Astrocyte (in vitro differentiated cells and primary cell): ENCODE measurements around the gene GALNT8. TPM values are rescaled to one million over a fixed set of nuclear protein-coding genes. Genes with fewer than 3 reads are reported as not detected.
A peak's percentile ranks its signal among the peaks of the same experiment; 100 is the strongest.

Experiments used
- DNase-seq: peaks from one replicate; pipeline ENCODE4 v3.0.0-alpha.2; 2010; ENCODE audit warnings: low read depth
- FAIRE-seq: peaks from 2 replicates; lab custom pipeline; 2011; peaks lifted over from hg19 to GRCh38; lab: Jason Lieb, UNC
- H2AFZ ChIP-seq: 2 replicates; pipeline ENCODE4 v1.6.0; 2012; ENCODE audit warnings: low read depth, low read length, inconsistent platforms
- H3K27ac ChIP-seq: 2 replicates; pipeline ENCODE4 v1.5.1; 2011; ENCODE audit warnings: low read depth, low read length, inconsistent platforms
- H3K27me3 ChIP-seq: 2 replicates; pipeline ENCODE4 v1.6.0; 2011; ENCODE audit warnings: low read length, inconsistent platforms; ENCODE audit not compliant: insufficient read depth
- H3K36me3 ChIP-seq: 2 replicates; pipeline ENCODE4 v1.5.1; 2011; ENCODE audit warnings: low read length, inconsistent platforms; ENCODE audit not compliant: insufficient read depth
- H3K4me1 ChIP-seq: 2 replicates; pipeline ENCODE4 v1.5.1; 2011; ENCODE audit warnings: low read length, inconsistent platforms; ENCODE audit not compliant: insufficient read depth
- H3K4me2 ChIP-seq: 2 replicates; pipeline ENCODE4 v1.6.0; 2012; ENCODE audit warnings: low read length, inconsistent platforms
- H3K4me3 ChIP-seq: 2 replicates; pipeline ENCODE4 v1.5.1; 2011; ENCODE audit warnings: low read depth, mild to moderate bottlenecking, low read length, inconsistent platforms; ENCODE audit not compliant: insufficient read depth
- H3K79me2 ChIP-seq: 2 replicates; pipeline ENCODE4 v1.6.0; 2012; ENCODE audit warnings: mild to moderate bottlenecking, low read length, inconsistent platforms; ENCODE audit not compliant: insufficient read depth
- H3K9ac ChIP-seq: 2 replicates; pipeline ENCODE4 v1.6.0; 2012; ENCODE audit warnings: mild to moderate bottlenecking, low read length, inconsistent platforms
- H3K9me3 ChIP-seq: 2 replicates; pipeline ENCODE4 v1.5.1; 2012; ENCODE audit warnings: low read depth, mild to moderate bottlenecking, low read length, inconsistent platforms; ENCODE audit not compliant: insufficient read depth
- H4K20me1 ChIP-seq: 2 replicates; pipeline ENCODE4 v1.6.0; 2012; ENCODE audit warnings: low read length, inconsistent platforms; ENCODE audit not compliant: insufficient read depth
- H3K27ac Mint-ChIP-seq: one replicate; pipeline ENCODE4 v1.8.0; 2021; ENCODE audit warnings: mild to moderate bottlenecking, mixed read lengths; ENCODE audit not compliant: unreplicated experiment
- H3K27me3 Mint-ChIP-seq: one replicate; pipeline ENCODE4 v1.8.0; 2021; ENCODE audit warnings: low read depth, mixed read lengths; ENCODE audit not compliant: unreplicated experiment
- H3K36me3 Mint-ChIP-seq: one replicate; pipeline ENCODE4 v1.8.0; 2021; ENCODE audit warnings: low read depth, mixed read lengths; ENCODE audit not compliant: unreplicated experiment
- H3K4me1 Mint-ChIP-seq: one replicate; pipeline ENCODE4 v1.8.0; 2021; ENCODE audit warnings: low read depth, mixed read lengths; ENCODE audit not compliant: unreplicated experiment
- H3K4me3 Mint-ChIP-seq: one replicate; pipeline ENCODE4 v1.8.0; 2021; ENCODE audit warnings: mild to moderate bottlenecking, moderate library complexity, mixed read lengths; ENCODE audit not compliant: unreplicated experiment
- H3K9me3 Mint-ChIP-seq: one replicate; pipeline ENCODE4 v1.8.0; 2021; ENCODE audit warnings: mild to moderate bottlenecking, mixed read lengths; ENCODE audit not compliant: unreplicated experiment
- CTCF ChIP-seq: IDR thresholded peaks from 2 replicates; pipeline ENCODE4 v1.5.1; 2011; ENCODE audit warnings: low read depth, mild to moderate bottlenecking, inconsistent platforms, low read length, moderate library complexity; ENCODE audit not compliant: insufficient read depth
- EZH2 ChIP-seq: IDR thresholded peaks from 2 replicates; pipeline ENCODE4 v1.6.1; 2012; ENCODE audit warnings: mild to moderate bottlenecking, low read length, inconsistent platforms; ENCODE audit not compliant: insufficient read depth
- total RNA-seq: library from RNA; stranded (reverse); gene quantifications from 2 replicates; pipeline ENCODE4 v1.2.1, GENCODE V29; 2021

The GALNT8 gene
- total RNA-seq, 1 donor from 2014 or later, result 6.4 TPM

DNA sequence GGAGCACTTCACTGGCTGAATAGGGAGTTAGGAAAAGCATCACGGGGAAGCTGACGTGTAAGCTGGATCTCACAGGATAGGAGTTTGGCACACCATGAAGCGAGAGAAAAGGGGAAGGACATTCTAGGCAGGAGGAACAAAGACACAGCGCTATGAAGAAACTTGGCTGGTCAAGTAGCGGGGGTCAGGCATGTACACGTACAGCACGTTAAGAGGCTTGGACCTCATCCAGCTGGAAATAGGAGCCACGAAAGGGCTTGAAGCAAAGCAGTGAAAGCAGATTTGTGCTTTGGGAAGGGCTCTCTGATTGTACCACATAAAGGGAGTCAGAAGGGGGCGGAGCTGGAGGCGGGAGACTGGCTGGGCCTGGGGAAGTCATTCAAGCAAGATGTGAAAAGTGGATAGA, 19.6 kb upstream of the GALNT8 start:
- Histone ChIP-seq H3K27ac (no peak overlapping the region), H3K4me3 (peak overlapping the region; percentile 44), H3K36me3 (no peaks in the 10 kb centered on the region), H3K4me2 (peak overlapping the region; percentile 77), H2AFZ (peak overlapping the region; percentile 62), H3K4me1 (no peaks in the 10 kb centered on the region), H3K79me2 (no peaks in the 10 kb centered on the region), H3K9ac (peak overlapping the region; percentile 31), H3K9me3 (no peaks in the 10 kb centered on the region), H4K20me1 (no peaks in the 10 kb centered on the region), H3K27me3 (no peaks in the 10 kb centered on the region)
- Mint-ChIP-seq H3K27ac (no peak overlapping the region), H3K9me3 (no peaks in the 10 kb centered on the region), H3K4me1 (peaks cover 10% of the 10 kb centered on the region), H3K36me3 (no peaks in the 10 kb centered on the region), H3K4me3 (no peak overlapping the region), H3K27me3 (no peaks in the 10 kb centered on the region)
- DNase-seq, result peak; percentile 69
- no peak for FAIRE-seq
- TF ChIP-seq EZH2, result no peak
- TF ChIP-seq CTCF, result no peak

DNA sequence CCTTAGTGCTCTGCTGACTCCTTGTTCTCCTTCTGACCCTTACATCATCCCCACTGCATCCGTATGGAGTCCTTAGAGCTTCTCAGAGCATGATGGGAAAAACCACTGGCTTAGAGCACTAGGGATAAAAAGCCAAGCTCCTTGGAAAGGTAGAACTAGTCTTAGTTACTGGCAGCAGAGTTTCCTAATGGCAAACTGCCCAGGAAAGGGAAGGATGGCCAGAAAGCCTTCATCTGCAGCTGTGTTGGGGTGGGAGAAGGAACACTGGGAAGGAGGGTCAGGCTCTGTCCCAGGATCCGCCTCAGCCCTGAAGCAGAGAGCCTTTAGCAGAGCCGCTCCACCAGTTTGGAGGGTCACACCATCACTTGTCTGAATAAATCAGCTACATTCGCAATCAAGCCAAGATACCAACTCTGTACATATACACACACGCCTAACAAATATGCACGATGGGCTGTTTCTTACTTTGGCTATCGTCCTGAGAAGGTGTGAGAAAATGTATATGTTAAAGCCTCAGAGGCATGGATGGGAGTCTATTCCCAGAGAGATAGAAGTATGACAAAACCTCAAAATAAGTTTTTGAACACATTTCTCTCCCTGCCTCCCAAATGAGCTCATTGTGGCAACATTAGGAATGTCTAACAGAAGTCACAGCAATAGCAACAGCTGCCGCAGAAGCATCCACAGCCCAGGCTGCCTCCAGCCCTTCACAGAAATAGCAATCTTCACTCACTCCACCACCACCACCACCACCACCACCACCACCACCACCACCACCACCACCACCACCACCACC, 18.6 kb upstream of the GALNT8 start:
- FAIRE-seq (no peak), DNase-seq (peak; percentile 1)
- Histone ChIP-seq H3K4me1 (no peaks in the 10 kb centered on the region), H3K4me3 (no peak overlapping the region), H2AFZ (no peak overlapping the region), H4K20me1 (no peaks in the 10 kb centered on the region), H3K4me2 (no peak overlapping the region), H3K27ac (no peak overlapping the region), H3K79me2 (no peaks in the 10 kb centered on the region), H3K27me3 (no peaks in the 10 kb centered on the region), H3K36me3 (no peaks in the 10 kb centered on the region), H3K9me3 (no peaks in the 10 kb centered on the region), H3K9ac (no peak overlapping the region)
- peaks cover 10% of the 10 kb centered on the region for H3K4me1 Mint-ChIP-seq
- H3K4me3 Mint-ChIP-seq, result no peak overlapping the region
- no peaks in the 10 kb centered on the region for H3K36me3 Mint-ChIP-seq
- no peaks in the 10 kb centered on the region for H3K27me3 Mint-ChIP-seq
- H3K27ac Mint-ChIP-seq, result peak overlapping the region; percentile 60
- TF ChIP-seq CTCF (no peak), EZH2 (no peak)
- H3K9me3 Mint-ChIP-seq, result no peaks in the 10 kb centered on the region

GRCh38 chr12:4703676-4704075, 16.5 kb upstream of the GALNT8 start:
- no peak overlapping the region for H3K27ac ChIP-seq
- no peaks in the 10 kb centered on the region for H4K20me1 ChIP-seq
- no peak overlapping the region for H3K4me3 ChIP-seq
- Mint-ChIP-seq H3K36me3 (no peaks in the 10 kb centered on the region), H3K27ac (no peak overlapping the region), H3K4me1 (peaks cover 10% of the 10 kb centered on the region), H3K4me3 (no peak overlapping the region), H3K9me3 (no peaks in the 10 kb centered on the region), H3K27me3 (no peaks in the 10 kb centered on the region)
- no peak overlapping the region for H2AFZ ChIP-seq
- H3K4me2 ChIP-seq, result no peak overlapping the region
- no peaks in the 10 kb centered on the region for H3K79me2 ChIP-seq
- H3K36me3 ChIP-seq, result no peaks in the 10 kb centered on the region
- no peak overlapping the region for H3K9ac ChIP-seq
- H3K4me1 ChIP-seq, result no peaks in the 10 kb centered on the region
- TF ChIP-seq EZH2 (no peak), CTCF (no peak)
- no peak for FAIRE-seq
- no peak for DNase-seq
- no peaks in the 10 kb centered on the region for H3K9me3 ChIP-seq
- no peaks in the 10 kb centered on the region for H3K27me3 ChIP-seq
